HG03460 (cell line): ENCODE data around the gene FOXN1.

Experiments used
- ATAC-seq: cut with Tn5 transposase; IDR thresholded peaks from one replicate; pipeline ENCODE4 v1.9.1; 2021; ENCODE audit not compliant: unreplicated experiment

The FOXN1 gene

DNA sequence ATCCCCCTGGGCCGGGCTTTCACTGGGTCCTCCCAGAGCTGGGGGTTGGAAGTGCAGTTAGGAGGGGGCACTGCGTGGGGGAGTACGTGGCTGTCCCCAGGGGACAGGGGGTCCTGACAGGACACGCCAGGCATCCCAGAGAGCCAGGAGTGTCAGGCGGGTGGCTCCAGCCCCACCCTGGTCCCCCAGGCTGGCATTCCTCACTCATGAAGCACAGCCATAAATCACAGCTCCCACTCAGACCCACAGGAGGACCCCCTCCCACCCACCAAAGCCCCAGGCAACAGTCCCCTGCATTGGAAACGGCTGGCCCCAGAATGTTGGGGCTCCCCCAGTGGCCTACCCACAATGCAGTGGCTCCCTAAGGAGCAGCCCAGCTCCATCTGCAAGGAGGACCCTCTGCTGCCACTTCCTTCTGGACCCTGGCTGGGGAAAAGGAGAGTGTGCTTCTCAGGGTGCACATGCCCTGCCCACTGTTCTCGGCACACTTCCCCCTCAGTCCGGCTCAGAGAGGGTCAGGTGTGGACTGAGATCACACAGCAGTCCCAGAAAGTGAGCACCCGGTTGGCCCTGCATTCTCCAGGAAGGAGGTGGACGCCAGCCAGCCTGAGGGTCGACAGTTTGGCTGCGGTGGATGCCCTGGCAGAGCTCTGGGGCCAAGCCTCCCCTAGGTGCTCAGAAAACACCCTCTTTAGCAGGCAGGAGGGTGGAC lies 7.3 kb upstream of the FOXN1 start:
- no peak for ATAC-seq

DNA sequence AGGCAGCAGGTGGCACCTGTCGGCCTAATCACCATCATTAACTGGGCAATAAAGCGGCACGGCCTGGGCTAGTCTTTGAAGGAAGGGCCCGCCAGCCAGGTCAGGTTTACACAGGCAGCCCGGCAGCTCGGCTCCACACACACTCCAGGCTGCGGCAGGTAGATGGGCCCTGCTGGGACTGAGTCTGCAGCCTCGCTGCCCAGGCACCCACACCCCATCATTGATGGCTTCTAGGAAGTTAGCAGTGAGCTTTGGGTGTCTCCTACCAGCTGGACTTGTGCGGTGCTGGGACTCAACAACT lies 6.8 kb upstream of the FOXN1 start:
- no peak for ATAC-seq

DNA sequence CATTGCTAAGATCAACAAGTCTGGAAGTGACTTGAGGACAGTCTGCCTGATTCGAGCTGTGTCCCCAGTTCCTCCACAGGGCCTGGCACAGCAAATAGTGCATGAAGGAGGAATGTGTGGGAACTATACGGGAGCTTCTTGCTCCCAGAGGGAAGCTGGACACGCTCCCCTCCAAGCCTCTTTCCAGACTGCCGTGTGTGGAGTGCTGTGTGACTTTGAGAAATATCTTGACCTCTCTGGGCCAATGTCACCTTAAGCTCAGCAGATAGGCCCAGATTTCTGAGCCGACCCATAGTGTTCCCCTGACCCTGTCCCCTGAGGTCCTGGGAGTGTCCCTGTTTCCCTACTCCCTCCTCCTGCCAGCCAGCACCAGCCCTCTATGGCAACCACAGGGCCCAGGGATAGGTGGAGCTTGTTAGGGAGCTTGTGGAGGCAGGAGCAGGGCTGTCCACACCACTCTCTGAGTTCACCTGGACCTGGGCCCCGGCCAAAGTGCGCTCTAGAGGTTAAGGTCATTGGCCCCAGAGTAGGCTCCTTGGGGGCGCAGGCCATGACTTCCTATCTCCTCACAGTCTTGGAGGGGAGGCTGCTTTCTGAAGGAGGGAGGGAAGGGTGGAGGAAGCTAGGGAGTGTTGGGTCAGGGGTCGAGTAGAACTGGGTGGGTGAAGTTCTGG lies 6.3 kb upstream of the FOXN1 start:
- no peak for ATAC-seq

DNA sequence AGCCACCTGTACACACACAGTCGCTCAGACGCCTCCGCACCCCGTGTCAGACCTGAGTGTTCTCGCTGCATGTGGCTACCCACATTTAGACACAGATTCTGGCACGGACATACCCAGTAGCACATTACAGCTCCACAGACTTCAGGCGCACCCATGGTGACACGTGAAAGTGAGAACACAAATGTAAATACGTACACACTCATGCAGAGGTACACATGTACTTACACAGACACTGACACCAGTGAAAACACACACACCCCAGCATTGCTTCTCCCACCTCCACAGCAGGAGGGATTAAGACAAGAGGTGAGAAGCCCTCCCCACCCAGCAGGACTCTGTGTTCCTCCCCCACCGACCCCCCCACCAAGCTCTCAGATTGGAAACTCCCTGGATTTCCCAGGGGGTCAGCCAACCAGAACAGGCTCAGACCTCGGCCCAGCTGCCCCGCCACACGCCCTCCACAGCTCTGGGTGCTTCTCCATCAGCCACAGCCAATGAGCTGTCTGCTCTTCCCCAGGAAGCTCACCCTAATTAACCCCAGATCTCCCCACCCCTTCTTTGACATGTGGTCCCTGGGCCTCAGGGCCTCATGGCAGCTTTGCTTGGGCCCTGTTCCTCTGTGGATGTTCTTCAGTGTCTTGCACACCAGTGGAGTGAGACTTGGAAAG lies 5.3 kb upstream of the FOXN1 start:
- ATAC-seq, result peak; percentile 58

DNA sequence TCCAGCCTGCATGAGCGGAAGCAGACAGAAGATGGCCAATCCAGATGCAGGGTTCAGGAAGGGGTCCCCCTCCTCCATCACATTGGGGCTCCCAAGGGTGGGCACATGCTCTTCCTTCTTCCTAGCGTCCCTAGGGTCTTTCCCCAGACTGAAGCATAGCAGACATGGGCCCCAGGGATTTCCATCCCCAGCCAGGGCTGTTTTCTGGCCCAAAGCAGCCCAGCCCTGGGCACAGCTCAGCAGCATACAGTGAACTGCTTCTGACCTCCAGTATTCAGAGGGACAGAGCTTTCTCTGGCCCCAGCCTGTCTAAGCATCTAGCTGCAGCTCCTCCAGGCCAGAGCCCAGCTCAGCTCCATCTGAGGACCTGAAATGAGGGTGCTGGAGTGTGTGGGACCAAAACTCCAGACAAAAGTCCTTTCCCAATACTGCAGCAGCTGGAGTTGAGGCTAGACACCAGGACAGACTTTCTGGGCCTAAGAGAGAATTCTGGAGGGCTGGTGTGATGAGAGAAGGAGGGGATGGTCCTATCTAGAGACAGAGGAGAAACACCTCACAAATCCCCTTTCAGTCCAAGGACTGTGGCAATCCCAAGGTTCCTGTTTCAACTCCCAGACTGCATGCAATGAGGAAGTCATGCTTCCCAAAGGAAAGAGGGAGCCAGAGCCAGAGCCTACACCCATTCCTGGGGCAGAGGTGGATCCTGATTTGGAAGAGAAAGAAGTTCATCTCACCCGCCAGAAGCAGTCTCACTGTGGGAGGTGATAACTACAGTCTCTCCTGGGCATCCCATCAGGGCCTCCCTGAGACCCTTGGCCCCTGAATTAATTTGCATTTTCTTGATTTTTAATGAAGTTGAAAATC lies 4.5 kb upstream of the FOXN1 start:
- ATAC-seq, result no peak

DNA sequence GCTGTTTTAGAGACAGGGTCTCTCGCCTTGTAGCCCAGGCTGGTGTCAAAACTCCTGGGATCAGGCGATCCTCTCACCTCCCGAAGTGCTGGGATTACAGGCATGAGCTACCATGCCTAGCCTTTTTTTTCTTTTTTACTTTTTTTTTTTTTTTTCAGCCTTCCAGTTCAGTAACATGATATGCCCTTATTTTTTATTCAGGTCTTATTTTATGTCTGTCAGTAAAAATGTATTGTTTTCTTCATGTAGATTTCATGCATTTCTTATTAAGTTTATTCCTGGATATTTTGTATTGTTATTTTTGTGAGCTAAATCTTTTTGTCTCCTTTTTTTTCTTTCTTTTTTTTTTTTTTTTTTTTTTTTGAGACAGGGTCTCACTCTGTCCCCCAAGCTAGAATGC lies 2.7 kb upstream of the FOXN1 start:
- ATAC-seq, result no peak

DNA sequence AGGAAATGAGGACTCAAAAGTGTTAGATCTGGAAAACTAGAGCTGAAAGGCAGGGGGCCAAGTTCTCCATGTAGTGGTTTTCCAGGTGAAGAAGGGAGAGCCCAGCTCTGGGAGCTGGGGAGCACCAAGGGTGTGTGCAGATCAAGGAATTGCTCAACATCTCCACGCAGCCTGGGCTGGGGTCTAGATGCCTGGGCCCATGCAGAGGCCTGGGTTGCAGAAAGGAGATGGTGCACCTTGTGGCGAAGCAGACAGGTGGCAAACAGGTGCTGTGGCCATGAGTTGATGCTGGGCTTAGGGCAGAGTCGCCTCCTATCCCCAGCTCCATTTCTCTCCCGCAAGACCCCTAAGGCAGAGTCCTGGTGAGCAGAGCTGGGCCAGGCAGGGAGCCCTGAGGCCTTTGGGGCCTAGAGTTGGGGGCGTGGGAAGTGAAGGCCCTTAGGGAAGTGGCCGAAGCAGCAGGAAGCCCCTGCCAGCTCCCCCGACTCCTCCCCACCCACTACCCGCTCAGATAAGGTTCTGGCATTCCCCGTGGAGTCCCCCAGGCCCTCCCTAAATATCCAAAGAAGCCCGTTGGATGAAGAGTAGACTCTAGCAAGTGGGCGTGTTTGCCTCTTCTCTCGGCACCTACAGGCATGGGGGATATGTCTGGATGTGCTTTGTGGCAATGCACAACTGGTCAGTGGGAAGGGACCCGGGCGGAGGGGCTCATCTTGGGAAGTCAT lies 777 bp downstream of the FOXN1 start:
- no peak for ATAC-seq

DNA sequence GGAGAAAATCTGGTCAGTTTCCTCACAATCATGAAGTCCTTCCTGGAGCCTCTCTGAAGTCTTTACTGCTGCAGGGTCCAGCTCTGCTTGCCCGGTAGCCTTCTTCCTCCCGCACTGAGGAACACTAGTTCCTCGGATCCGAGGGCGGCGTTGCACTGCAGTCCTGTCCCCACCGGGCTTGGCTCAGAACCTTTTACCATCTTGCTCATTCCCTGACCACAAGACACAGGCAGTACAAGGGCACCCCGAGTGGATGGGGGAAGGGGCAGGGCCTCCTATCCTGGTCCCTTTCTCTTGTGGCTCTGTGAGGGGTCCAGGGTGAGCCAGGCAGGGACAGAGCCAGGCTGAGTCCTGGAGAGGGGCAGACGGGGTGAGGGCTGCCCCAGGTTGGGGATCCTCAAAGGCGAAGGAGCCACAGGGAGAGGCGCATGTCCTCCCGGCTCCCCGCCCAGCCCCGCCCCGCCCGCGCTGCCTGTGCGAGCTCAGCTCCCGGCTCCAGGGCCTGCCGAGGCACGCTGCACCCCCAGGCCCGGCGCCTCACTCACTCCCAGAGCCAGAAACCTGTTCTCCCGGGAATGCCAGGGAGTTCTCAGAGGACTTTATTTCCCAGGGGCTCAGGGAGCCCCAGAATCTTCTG lies 1.5 kb downstream of the FOXN1 start:
- no peak for ATAC-seq

DNA sequence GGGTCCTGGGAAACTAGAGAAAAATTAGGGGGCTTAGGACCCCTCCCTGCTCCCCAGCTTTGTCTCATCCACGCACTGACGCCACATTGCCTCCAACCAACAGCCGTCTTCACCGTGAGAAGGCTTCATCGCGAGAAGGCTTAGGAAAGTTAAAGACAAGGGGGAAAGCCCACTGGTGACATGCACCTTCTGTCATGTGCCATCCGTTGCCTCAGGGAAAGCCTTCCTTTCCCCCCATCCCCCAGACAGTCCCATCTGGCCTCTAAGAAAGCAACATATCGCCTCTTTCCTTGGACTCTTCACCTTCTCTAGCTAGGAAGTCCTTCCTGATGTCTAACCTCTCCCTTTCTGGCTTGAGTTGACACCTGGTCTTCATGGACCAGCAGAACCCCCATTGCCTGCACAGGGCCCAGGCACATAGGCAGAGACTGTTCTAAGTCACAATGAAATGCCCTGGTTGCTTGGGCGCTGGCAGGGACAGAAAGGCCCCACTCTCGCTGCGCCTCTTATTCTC lies 2.1 kb downstream of the FOXN1 start:
- ATAC-seq, result no peak

DNA sequence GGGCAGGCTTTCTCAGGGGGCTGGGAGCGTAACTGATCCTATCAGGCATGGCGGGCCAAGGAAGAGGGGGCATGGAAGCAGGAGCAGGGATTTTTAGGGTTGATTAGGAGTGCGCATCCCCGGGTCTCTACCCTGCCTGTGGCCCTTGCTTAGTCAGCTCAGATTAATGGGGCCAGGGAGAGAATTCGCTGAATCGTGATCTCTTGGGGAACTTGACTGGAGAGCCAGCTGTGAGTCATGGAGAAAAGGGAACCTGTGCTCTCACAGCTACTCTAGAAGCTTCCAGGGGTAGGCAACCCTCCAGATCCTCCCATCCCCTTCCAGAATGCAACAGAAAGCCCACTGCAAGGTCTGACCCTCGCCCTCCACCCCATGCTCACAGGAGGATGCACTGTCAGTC lies 3.6 kb downstream of the FOXN1 start:
- ATAC-seq, result no peak

DNA sequence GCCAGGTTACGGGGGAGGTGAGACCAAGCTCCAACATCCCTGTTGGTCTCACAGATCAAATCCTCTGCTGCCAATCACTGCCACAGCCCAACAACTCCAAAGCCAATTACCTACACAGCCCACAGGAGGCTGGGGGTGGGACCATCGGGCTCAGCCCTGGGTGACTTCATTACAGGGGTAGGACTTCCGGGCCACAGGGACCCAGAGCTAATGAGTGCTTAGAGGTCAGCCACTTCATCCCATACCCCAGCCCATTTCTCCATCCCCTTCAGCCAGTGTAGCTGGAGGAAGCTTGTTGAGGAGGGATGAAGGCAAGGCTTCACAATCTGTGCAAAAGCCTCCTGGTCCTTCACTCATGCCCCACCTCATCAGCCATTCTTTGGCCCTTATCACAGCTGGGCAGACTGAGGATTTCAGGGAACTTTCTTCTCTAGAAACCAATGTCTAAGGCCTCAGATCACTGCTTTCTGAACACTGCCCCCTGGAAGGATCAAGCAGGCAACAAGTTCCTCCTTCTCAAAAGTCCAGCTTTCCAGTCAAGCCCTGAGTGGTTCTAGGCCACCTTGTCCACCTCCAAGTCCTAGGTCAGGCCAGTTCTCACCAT lies 5.8 kb downstream of the FOXN1 start:
- ATAC-seq, result no peak

DNA sequence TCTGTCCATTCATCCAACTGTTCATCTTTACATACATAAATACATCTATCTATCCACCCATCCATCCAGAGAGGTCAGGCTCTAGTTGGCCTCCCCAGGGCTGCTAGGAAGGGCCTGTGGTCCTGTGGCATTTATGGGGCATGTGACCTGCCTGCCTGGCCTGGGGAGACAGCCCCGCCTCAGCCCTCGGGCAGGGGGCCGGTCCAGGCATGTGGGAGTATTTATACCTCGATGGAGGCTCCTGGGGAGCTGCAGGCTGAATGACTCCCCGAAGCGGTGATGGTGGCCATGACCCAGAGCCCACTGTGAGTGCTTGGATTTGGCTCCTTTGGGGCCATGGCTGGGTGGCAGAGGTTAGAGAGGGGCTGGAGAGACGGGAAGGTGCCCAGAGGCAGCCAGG lies 7.3 kb downstream of the FOXN1 start:
- ATAC-seq, result no peak

DNA sequence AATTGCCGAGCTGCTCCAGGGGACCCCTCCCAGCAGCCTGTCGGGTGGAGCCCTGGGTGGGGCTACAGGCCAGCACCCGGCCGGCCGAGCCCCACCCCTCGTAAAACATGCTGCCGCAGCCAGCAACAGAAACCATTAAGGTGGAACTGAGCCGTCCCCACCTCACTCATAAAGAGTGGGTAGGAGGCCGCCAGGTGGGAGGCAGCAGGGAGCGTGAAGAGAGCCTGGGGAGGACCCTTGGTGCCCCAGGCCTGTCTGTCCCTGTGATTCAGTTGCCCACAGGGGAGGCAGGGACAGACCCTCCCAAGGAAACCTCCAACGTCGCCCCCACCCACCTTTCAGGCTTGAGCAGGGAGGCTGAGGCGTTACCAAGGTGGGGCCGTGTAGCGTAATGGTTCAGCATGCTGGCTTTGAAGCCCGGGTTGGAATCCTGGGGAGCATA lies 8.4 kb downstream of the FOXN1 start:
- no peak for ATAC-seq

DNA sequence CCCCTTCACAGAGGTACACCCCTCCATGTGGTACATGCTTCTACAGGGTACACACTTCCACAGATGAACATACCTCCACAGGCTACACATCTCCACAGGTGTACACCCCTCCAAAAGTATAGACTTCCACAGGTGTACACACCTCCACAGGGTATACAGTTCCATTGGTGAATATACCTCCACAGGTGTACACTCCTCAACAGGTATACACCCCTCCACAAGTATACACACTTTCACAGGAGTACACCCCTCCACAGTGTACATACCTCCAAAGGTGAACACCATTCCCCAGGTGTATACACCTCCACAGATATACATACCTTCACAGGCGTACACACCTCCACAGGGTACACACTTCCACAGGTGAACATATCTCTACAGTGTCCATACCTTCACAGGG lies 9.4 kb downstream of the FOXN1 start:
- no peak for ATAC-seq

DNA sequence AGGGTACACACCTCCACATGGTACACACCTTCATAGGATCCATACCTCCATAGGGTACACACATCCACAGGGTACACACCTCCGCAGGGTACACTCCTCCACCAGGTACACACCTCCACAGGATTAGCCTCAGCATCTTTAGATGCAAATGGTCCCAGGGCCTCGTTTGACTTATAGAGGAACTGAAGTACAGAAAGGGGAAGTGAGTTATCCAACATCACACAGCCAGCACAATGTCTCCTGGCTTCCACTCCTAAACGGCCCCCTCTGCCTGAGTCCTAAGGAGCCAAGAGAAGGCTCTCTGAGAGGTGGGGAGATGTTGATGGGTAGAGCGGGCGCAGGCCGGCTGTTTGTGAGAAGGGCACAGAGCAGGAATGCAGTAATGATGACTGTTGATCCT lies 12.0 kb downstream of the FOXN1 start:
- no peak for ATAC-seq

DNA sequence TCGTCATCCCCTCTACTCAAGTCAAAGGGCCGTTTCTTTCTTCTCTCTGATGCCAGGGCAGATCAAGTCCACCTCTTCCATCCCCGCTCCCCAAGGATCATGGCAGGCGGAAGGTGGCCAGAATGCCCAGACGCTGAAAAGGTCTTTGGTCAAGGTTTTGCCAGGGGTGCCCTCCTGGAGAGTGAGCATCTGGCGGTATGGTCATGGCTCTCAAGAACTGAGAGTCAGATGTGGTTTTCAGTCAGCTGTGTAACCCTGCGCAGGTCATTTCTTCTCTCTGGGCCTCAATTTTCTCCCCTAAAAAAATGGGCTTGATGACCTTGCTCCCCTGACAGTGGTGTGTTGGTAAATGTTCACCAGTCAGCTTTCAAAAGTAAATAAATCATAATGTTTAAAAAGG lies 12.4 kb downstream of the FOXN1 start:
- no peak for ATAC-seq

DNA sequence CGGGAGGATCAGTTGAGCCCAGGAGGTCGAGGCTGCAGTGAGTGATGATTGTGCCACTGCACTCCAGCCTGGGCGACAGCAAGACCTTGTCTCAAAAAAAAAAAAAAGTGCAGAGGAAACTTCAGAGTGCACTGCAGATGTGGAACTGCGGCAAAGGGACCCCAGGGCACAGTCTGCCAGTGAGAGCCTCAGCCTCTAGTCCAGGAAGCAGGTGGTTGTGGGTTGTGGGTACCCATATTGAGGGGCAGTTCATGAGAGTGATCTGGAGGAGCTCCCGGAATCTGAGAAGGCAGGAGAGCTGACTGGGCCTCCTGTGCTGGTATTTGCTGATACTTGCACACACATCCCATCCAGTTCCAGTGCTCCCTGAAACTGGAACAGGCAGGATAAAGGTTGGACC lies 13.1 kb downstream of the FOXN1 start:
- no peak for ATAC-seq

DNA sequence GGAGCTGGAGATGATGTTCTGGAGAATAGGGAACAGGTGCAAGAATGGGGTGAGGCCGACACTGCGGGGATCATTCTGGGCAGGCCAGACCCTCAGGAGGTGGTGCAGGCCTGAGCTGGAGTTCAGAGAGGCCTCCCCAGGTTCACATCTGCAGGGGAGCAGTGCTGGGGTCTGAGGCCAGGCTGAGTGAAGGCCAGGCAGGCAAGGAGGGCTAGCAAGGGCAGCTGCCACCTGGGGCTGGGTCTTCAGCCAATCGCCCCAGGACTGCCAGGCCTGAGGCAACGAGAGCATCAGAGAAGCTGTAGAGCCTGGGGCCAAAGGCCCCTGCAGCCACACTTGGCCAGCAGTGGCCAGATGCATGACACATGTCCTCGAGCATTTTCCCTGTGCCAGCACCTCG lies 14.5 kb downstream of the FOXN1 start:
- no peak for ATAC-seq

DNA sequence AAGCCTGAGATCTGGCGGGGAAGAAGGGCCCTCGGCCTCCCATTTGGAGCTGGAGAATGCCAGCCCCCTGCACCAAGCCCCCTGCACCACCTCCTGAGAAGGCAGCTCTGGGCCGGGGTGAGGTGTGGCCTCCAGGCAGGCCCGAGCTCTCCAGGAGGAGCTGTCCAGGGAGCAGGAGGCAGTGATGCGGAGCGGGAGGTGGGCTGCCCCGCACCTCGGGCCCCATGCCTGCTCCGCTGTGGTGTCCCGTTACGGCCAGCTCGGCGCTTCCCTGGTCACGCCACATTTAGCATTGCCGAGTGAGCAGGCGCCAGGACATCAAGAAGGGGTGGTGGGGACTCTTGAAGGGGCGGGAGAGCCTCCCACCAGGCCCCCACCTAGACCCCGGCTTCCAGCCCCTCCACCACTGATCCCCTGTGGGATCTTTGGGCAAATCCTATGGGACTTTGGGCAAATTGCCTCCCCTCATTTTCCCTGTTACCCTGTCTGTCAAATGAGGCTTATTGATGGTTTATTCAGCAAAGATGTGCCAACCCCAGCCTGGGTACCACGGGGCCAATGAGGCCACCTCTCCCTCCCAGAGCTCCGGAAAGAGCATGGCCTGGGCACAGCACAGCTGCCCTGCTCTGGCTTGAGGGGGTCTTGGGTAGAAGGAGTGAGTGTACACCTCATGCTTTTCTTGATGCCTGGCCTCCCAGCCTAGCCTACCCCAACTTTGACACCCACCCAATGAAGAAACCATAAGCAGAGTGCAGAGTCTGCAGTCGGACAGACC lies 15.3 kb downstream of the FOXN1 start:
- ATAC-seq, result no peak
